Activated T-cell treated with anti-CD3 and anti-CD28 coated beads, Interleukin-2, amount 50 U/mL, for 48 hours (primary cell): ENCODE results near the gene RBM28.

Experiments used
- DNase-seq, 2 experiments: peaks; one replicate each; pipeline ENCODE4 v3.0.0-alpha.2; 2020

RBM28 gene, protein sequence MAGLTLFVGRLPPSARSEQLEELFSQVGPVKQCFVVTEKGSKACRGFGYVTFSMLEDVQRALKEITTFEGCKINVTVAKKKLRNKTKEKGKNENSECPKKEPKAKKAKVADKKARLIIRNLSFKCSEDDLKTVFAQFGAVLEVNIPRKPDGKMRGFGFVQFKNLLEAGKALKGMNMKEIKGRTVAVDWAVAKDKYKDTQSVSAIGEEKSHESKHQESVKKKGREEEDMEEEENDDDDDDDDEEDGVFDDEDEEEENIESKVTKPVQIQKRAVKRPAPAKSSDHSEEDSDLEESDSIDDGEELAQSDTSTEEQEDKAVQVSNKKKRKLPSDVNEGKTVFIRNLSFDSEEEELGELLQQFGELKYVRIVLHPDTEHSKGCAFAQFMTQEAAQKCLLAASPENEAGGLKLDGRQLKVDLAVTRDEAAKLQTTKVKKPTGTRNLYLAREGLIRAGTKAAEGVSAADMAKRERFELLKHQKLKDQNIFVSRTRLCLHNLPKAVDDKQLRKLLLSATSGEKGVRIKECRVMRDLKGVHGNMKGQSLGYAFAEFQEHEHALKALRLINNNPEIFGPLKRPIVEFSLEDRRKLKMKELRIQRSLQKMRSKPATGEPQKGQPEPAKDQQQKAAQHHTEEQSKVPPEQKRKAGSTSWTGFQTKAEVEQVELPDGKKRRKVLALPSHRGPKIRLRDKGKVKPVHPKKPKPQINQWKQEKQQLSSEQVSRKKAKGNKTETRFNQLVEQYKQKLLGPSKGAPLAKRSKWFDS

DNA sequence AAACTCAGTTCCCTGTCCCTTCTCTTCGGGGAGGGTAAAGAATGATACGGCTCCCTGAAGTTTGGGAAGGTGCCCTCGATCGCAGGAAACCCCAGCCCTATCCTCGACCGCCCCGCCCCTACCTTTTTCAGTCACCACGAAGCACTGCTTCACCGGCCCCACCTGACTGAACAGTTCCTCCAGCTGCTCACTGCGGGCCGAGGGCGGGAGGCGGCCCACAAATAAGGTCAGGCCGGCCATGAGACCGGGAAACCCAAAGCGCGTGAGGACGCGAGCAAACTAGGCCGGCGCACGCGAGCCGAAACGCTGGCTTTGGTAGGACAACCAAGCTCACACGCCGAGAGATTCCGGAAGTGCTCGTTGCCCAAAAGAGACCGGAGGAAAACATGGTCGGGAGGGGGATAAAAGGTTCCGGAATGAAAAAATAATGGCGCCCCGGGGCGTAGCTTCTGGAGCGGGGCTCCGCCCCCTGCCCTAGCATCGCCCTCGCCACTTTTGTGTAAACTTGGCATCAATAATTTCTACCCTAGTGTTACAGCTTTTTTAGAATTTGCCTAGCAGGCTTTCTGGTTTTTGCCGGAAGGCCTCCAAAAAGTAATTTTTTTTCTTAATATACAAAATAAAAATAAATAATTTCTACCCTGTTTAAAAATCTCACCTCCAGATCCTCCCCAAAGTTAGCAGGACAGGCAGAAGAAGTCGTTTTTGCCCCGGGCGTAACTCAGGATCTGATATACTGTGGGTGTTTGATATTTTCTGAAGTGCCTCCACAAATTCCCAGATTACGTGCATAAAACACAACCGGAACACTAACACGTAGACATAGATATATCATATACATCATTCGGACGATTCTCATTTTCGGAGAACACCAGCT lies at the start of gene RBM28:
RBM28 (minus strand) TSS at position 355 of the 877 bp plus-strand sequence; CDS start at position 240, 115 bp downstream.
- peak; percentile 92 for DNase-seq

DNA sequence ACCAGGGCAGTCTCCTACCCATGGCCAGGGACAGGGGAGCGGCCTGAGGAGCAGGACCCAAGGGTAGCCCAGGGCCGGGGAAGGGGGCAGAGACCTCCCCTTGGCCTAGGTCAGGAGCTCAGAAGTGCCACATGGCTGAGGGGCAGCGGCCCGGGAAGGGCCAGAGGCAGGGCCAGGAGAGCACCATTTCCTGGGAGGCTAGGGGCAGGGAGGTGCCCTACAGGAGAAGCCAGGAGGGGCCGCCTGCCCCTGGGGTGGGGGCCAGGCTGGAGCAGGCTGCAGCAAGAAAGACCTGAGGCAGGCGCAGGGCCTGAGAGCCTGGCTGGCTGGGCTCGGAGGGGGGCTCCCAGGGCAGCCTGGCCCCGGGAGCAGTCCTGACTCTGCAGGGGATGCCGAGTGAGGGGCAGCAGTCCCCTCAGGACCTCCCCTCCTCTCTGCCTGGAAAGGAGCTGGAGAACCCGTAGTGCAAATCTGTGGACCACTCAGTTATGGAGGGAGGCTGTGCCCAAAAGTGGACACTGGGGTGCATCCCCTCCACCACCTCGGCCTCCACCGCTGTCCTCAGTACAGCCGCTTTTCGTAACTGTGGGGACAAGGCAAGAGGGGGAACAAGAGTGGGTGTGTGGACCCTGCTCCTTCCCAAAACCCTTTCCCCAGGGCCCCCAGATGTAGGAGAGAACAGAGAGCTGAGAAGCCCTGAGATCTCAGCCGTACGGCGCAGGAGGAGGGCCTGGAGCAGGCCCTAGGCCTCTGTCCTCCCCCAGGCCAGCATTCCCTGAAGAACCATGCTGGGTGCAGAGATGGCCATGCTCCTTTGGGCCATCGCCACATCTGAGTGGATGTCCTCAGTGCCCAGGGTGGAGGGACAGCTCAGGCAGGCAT lies 49.0 kb upstream of the RBM28 start:
- DNase-seq: no peak

DNA sequence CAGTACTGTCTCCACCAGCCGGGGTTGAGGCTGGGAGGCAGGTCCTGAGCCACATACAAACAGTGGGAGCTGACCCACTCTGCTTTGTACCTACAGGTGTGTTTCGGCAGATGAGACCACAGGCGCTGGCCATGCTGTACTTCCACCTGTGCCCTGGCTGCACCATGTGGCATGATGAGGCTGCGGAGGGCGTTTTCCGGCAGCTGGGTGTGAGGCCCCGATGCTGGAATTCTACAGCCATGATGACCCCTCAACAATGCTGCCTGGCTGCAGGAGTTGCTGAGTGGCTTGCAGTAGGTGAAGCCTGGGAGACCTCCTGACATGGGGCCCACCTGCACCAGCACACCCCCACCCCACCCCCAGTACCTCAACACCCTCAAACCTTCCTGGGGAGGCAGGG lies 48.1 kb upstream of the RBM28 start:
- no peak for DNase-seq

DNA sequence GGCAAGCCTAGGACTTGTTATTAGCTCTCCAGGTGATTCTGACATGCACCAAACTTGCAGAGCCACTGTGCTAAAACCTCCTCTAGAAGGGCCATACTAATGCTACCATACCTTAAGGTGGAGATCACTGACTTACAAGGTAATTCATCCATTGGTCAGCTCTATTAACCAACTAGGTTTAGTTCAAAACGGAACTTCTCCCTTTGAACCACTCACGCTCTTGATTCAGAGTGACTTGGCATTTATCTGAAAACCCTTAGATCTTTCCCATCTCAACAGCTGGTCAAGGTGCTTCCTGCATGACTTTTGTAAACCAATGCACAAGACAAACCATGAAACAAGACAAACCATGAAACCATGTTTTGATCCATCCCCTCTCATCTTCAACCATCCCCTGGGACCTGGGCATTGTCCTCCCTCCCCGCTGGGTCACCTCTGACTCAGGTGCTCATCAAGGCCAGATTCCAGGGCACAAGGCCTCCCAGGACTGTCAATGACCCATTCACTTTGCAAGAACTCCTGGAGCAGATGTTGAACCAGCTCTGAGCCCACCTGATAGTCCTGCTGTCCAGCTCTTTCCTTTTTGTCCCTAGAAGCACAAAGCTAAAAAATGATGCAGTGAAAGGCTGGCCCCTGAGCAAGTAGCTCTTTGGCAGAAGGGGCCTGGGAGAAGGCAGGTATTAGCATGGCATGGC lies 47.3 kb upstream of the RBM28 start:
- no peak for DNase-seq

GRCh38 chr7:128389618-128390329 lies 46.1 kb upstream of the RBM28 start:
- DNase-seq: no peak

DNA sequence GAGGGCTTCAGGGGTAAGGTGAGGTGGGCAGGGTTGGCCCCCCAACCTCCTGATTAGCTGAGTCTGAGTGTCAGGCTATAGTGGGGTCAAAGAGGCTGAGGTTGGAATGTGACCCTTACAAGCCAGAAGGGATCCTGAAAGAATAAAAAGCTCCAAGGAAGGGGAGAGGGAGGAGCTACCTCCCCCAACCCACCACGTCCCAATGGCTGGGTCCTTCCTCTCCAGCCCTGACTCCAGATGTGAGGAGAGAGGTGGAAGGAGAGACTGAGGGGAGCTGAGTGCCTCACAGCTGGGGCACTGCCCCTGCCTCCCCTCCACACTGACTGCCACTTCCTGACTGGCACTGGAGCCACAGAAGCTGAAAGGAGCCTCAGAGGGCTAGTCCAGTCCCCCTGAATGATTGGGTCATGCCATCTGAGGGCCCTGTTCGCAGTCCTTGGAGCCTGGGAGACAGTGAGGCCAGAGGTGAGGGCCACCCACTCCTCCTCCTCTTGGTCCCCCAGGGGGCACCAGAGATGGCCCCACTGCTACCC lies 45.4 kb upstream of the RBM28 start:
- no peak for DNase-seq

DNA sequence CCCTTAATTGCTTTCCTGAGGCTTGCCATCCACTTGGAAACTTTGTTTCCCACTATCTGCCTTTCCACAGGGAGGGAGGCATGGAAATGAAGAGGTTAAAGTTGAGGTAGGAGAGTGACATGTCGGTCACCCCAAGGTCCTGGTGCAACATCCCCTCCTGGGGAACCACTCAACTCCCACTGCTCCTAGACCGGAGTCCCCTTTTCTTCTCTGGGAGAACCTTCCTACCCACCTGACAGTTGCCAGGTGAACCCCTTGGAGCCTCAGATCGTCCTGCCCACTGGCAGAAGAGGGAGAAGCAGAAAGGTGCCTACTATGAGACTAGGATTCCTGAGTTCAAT lies 44.4 kb upstream of the RBM28 start:
- DNase-seq: no peak

DNA sequence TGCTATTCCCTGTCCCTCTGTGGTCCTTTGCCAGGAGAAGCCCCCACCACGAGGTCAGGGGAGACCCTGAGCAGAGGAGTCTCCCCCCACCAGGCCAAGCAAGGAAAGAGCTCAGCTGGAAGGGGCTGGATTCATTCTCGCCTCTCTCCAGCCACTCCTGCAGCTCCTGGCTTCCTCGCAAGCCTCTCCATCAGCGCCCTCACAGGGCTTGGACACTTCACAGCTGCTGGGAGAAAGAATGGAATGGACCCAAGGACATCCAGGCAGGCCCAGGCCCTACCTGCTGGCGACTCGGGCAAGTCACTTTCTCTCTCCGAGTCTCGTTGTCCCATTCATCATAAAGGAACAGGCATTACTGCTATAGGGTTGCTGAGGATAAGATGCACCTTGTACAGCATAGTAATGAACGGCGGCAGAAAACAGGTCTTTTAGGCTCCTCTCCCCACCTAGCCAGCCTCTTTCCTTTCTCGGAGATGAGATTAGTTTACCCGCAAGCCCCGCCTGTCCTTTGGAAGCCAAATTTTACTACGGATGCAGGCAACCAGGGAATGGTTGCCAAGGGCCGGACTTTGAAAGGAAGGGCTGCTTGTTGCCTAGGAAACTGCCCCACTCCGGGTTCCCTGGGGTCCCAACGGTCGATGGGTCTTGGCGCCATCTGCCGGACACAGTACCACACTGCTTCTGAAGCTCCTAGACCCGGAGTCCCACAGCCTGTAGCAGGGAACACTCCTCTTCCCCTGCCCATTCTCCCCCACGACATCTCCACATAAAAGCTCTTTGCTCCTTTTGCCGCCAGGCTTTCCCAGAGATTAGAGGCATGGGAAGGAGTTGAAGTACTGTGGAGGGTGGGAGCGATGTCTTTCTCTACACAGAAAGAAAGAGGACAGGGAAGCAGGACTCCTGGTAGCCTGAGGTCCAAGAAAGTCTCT lies 43.8 kb upstream of the RBM28 start:
- peak; percentile 83 to 86 for DNase-seq

DNA sequence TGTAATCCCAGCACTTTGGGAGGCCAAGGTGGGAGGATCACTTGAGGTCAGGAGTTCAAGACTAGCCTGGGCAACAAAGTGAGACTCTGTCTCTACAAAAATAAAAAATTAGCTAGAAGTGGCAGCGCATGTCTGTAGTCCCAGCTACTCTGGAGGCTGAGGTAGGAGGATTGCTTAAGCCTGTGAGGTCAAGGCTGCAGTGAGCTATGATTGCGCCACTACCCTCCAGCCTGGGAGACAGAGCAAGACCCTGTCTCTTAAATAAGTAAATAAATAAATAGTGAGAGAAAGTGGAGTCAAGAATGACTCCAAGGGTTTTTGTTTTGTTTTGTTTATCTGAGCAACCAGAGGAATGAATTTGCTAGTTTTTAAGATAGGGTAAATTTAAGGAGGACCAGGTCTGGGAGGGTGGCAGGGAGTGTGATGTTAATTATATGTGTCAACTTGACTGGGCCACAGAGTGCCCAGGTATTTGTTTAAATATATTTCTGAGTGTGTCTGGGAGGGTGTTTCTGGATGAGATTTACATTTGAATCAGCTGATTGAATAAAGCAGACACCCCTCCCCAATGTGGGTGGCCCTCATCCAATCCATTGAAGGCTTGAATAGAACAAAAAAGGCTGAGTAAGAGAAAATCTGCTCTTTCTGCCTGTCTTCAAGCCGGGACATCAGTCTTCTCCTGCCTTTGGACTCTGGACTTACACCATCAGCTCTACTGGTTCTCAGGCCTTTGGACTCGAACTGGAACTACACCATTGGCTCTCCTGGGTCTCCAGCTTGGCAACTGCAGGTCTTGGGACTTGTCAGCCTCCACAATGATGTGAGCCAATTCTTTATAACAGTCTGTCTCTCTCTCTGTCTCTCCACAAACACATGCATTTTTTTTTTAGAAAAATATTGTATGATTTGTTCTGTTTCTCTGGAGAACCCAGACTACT lies 42.5 kb upstream of the RBM28 start:
- no peak for DNase-seq

DNA sequence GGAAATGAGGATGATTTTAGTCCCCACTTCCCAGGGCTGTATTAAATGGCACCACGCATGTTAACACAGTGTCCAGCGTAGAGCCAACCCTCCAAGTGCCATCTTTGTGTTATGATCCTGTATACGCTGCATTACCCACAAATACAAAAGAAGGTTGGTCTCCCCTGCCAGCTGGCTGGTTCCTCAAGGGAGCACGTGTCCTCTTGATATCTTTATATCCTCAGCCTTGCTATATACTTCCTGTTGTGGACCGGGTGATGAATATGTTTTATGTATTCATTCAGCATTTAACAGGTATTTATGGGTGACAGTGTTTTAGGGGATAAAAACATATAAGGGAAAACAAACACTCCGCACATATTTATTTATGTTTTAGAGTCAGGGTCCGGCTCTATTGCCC lies 41.0 kb upstream of the RBM28 start:
- DNase-seq: no peak

GRCh38 chr7:128383776-128384175 lies 40.1 kb upstream of the RBM28 start:
- no peak for DNase-seq

GRCh38 chr7:128381161-128381821 lies 37.6 kb upstream of the RBM28 start:
- DNase-seq: peak; percentile 73 to 77

DNA sequence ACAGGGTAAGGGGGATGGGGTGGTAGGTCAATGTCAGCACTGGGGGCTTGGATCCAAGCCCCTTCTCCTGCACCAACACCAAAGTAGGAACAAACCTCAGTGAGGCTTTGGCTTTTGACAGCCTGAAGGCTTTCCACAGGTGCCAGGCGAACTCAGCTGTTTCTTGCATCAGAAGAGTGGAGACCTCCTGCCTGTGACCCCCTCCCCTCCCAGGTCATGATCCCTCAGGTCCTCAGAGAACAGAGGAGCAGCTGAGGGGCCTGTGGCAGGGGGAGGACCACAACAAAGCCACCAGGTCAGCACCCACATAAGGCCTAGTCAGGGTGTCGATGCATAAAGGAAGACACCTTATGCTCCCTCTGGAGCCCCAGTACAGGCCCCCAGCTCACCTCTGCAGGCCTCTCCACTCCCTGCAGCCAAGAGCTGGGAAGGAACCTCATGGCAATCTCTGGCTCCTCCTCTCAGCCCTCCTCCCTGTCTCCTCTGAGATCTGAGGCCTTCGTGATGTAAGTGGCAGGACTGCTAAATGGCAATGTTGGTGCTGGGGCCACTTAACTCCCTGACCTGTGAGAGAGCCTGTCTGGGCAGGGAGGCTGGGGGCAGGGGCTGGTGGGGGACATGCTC lies 36.9 kb upstream of the RBM28 start:
- no peak for DNase-seq

DNA sequence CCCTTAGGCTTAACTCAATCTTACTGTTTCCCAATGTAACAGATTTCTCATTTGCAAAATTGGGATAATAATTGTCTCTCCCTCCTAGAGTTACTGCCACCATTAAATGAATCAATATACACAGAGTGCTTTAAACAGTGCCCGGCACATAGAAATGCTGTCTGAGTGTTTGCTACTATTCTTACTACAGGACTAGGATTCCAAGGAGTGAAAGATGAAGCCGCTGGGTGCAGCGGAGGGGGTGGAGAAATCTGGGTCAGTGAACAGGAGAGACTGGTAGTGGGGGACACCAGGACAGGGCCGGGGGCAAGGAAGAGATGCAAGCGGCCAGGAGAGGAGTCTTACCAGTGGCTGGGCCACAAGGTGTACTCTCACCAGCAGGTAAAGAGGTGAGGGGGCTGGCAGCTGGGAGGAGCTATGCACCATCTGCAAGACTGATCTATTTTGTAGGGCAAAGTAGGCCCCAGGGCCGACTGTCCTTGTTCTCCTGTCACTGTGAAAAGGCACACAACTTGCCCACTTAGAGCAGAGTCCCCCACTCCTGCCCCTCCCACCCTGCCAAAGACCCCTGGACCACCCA lies 36.3 kb upstream of the RBM28 start:
- DNase-seq: no peak

DNA sequence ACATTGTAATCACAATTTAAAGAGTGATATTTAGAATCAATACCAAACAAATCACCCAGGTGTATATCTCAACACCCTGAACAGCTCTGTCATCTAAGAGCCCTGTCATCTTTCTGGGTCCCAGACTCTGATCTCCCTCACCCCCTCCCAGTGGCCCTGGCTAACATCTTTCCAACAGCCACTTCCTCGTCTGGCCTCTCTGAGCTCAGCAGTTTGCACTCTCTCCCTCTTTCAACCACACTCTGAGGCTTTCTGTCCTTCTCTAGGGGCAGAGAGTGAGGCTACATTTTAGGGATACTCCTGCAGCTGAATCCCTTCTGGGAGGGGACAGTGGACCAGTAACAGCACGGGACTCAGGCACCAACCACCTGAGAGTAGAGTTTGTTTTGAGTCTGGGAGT lies 34.9 kb upstream of the RBM28 start:
- DNase-seq: no peak

GRCh38 chr7:128376077-128376476 lies 32.4 kb upstream of the RBM28 start:
- DNase-seq: no peak

DNA sequence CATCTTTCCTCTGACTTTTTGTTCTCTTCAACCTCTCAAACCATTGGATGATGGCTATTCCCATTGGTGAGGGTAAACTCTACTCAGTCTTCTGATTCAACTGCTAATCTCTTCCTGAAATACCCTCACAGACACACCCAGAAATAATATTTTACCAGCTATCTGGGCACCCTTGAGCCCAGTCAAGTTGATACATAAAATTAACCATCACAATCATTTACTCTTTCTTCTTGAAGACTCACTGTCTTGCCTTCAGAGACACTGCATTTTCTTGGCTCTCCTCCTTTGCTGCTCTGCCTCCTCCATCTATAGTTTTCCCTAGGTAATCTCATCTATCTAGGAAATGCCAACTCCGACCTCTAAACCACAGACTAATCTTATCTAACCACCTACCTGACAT lies 30.3 kb upstream of the RBM28 start:
- no peak for DNase-seq
